MM.1S (cell line): ENCODE results near the gene CEP128.

Experiments used
- CTCF ChIP-seq: fragments of 300-600 bp; sonication (generic); IDR thresholded peaks from 2 replicates; pipeline ENCODE4 v1.5.1; 2016; ENCODE audit warnings: antibody characterized with exemption, low read length, mixed read lengths
- EZH2 ChIP-seq: fragments of 300-600 bp; sonication (generic); optimal IDR thresholded peaks from 2 replicates; pipeline ENCODE3; 2017; ENCODE audit warnings: low read depth, mild to moderate bottlenecking, antibody characterized with exemption, low read length, mixed read lengths
- EZH2phosphoT487 ChIP-seq: fragments of 300-600 bp; sonication (generic); IDR thresholded peaks from 2 replicates; pipeline ENCODE4 v1.6.1; 2018; ENCODE audit warnings: antibody characterized with exemption, low read length

GRCh38 chr14:80713076-80713850 is 228.3 kb downstream of the CEP128 start:
- TF ChIP-seq CTCF (no peak), EZH2 (no peak), EZH2phosphoT487 (no peak)
